ENCODE measurements around the gene PUS1. TPM values are rescaled to one million over a fixed set of nuclear protein-coding genes. Genes with fewer than 3 reads are reported as not detected.

The PUS1 gene
- total RNA-seq, 1 donor from 2014 or later, result 28.1 TPM

GRCh38 chr12:131943389-131943788 lies 14.3 kb downstream of the PUS1 start:
- TF ChIP-seq CTCF (IDR thresholded peaks at IDR 0.05; ENCODE audit: partially characterized antibody, unreplicated experiment), result no peak
- H3K4me1 Mint-ChIP-seq (ENCODE audit: low read depth, unreplicated experiment), result no peaks in the 10 kb centered on the region
- H3K27me3 Mint-ChIP-seq (ENCODE audit: unreplicated experiment), result no peaks in the 10 kb centered on the region
- peaks cover 4% of the 10 kb centered on the region for H3K9me3 Mint-ChIP-seq (ENCODE audit: unreplicated experiment)
- no peak for DNase-seq
- no peaks in the 10 kb centered on the region for H3K36me3 Mint-ChIP-seq (ENCODE audit: unreplicated experiment)
- no peak overlapping the region for H3K27ac Mint-ChIP-seq (ENCODE audit: unreplicated experiment)
- no peak overlapping the region for H3K4me3 Mint-ChIP-seq (ENCODE audit: unreplicated experiment)

- peaks cover 4% of the 10 kb centered on the region for H3K9me3 Mint-ChIP-seq (ENCODE audit: unreplicated experiment)
- H3K36me3 Mint-ChIP-seq (ENCODE audit: unreplicated experiment), result no peaks in the 10 kb centered on the region
- no peak for TF ChIP-seq CTCF (IDR thresholded peaks at IDR 0.05; ENCODE audit: partially characterized antibody, unreplicated experiment)
- H3K4me3 Mint-ChIP-seq (ENCODE audit: unreplicated experiment), result no peak overlapping the region
- H3K27me3 Mint-ChIP-seq (ENCODE audit: unreplicated experiment), result no peaks in the 10 kb centered on the region
- DNase-seq, result no peak
- no peaks in the 10 kb centered on the region for H3K4me1 Mint-ChIP-seq (ENCODE audit: low read depth, unreplicated experiment)
- no peak overlapping the region for H3K27ac Mint-ChIP-seq (ENCODE audit: unreplicated experiment)
Observed at GRCh38 chr12:131943876-131944275, 14.8 kb downstream of the PUS1 start.

- Mint-ChIP-seq H3K4me3 (ENCODE audit: unreplicated experiment) (no peak overlapping the region), H3K27me3 (ENCODE audit: unreplicated experiment) (no peaks in the 10 kb centered on the region), H3K9me3 (ENCODE audit: unreplicated experiment) (peaks cover 3% of the 10 kb centered on the region), H3K36me3 (ENCODE audit: unreplicated experiment) (no peaks in the 10 kb centered on the region), H3K27ac (ENCODE audit: unreplicated experiment) (no peak overlapping the region), H3K4me1 (ENCODE audit: low read depth, unreplicated experiment) (no peaks in the 10 kb centered on the region)
- DNase-seq, result no peak
- TF ChIP-seq CTCF (IDR thresholded peaks at IDR 0.05; ENCODE audit: partially characterized antibody, unreplicated experiment), result no peak
Observed at GRCh38 chr12:131944601-131945251, 15.7 kb downstream of the PUS1 start.

GRCh38 chr12:131946757-131947156 lies 17.7 kb downstream of the PUS1 start:
- TF ChIP-seq CTCF (IDR thresholded peaks at IDR 0.05; ENCODE audit: partially characterized antibody, unreplicated experiment), result no peak
- H3K9me3 Mint-ChIP-seq (ENCODE audit: unreplicated experiment), result peaks cover 4% of the 10 kb centered on the region
- H3K36me3 Mint-ChIP-seq (ENCODE audit: unreplicated experiment), result no peaks in the 10 kb centered on the region
- H3K27me3 Mint-ChIP-seq (ENCODE audit: unreplicated experiment), result peaks cover 1% of the 10 kb centered on the region
- H3K4me3 Mint-ChIP-seq (ENCODE audit: unreplicated experiment), result no peak overlapping the region
- H3K27ac Mint-ChIP-seq (ENCODE audit: unreplicated experiment), result no peak overlapping the region
- peaks cover 2% of the 10 kb centered on the region for H3K4me1 Mint-ChIP-seq (ENCODE audit: low read depth, unreplicated experiment)
- no peak for DNase-seq

GRCh38 chr12:131947482-131948027 lies 18.5 kb downstream of the PUS1 start:
- Mint-ChIP-seq H3K9me3 (ENCODE audit: unreplicated experiment) (peaks cover 4% of the 10 kb centered on the region), H3K27ac (ENCODE audit: unreplicated experiment) (no peak overlapping the region), H3K4me1 (ENCODE audit: low read depth, unreplicated experiment) (peaks cover 2% of the 10 kb centered on the region), H3K27me3 (ENCODE audit: unreplicated experiment) (peaks cover 1% of the 10 kb centered on the region), H3K36me3 (ENCODE audit: unreplicated experiment) (no peaks in the 10 kb centered on the region), H3K4me3 (ENCODE audit: unreplicated experiment) (no peak overlapping the region)
- DNase-seq, result no peak
- no peak for TF ChIP-seq CTCF (IDR thresholded peaks at IDR 0.05; ENCODE audit: partially characterized antibody, unreplicated experiment)
